HepG2 (cell line): ENCODE measurements around the gene ELP1. TPM values are rescaled to one million over a fixed set of nuclear protein-coding genes. Genes with fewer than 3 reads are reported as not detected.

Experiments
- CBFB ChIP-seq: sonication (generic); formaldehyde crosslinking; IDR thresholded peaks from 2 replicates; pipeline ENCODE4 v1.4.0; 2020; ENCODE audit warnings: missing genetic modification reagents
- CC2D1A ChIP-seq: sonication (generic); formaldehyde crosslinking; IDR thresholded peaks from 2 replicates; pipeline ENCODE4 v1.8.1; 2023; ENCODE audit warnings: mild to moderate bottlenecking, missing genetic modification reagents
- CERS6 ChIP-seq: sonication (generic); formaldehyde crosslinking; IDR thresholded peaks from 2 replicates; pipeline ENCODE4 v1.5.0; 2020; ENCODE audit warnings: missing genetic modification reagents
- DPF2 ChIP-seq: sonication (generic); formaldehyde crosslinking; IDR thresholded peaks from 2 replicates; pipeline ENCODE4 v1.4.0; 2020; ENCODE audit warnings: mild to moderate bottlenecking, low read depth, missing genetic modification reagents, borderline replicate concordance
- GTF3A ChIP-seq: sonication (generic); formaldehyde crosslinking; conservative IDR thresholded peaks from 2 replicates; pipeline ENCODE4 v1.4.0; 2020; ENCODE audit warnings: mild to moderate bottlenecking, missing genetic modification reagents
- HES4 ChIP-seq: sonication (generic); formaldehyde crosslinking; IDR thresholded peaks from 2 replicates; pipeline ENCODE4 v1.9.0; 2021; ENCODE audit warnings: mild to moderate bottlenecking, missing genetic modification reagents, borderline replicate concordance
- MEIS1 ChIP-seq: sonication (generic); formaldehyde crosslinking; IDR thresholded peaks from 2 replicates; pipeline ENCODE4 v1.9.0; 2021; ENCODE audit warnings: mild to moderate bottlenecking, missing genetic modification reagents, moderate library complexity, borderline replicate concordance
- MIER3 ChIP-seq: IDR thresholded peaks from 2 replicates; pipeline ENCODE4 v1.6.1; 2016; ENCODE audit warnings: missing compliant biosample characterization, borderline replicate concordance
- NPAS2 ChIP-seq: sonication (generic); formaldehyde crosslinking; IDR thresholded peaks from 2 replicates; pipeline ENCODE4 v1.8.0; 2022; ENCODE audit warnings: mild to moderate bottlenecking, missing genetic modification reagents, borderline replicate concordance
- SMARCC2 ChIP-seq: fragments of 450-650 bp; IDR thresholded peaks from 2 replicates; pipeline ENCODE4 v1.6.1; 2017; ENCODE audit warnings: antibody characterized with exemption, mild to moderate bottlenecking
- SNAPC4 ChIP-seq: sonication (generic); formaldehyde crosslinking; IDR thresholded peaks from 2 replicates; pipeline ENCODE4 v1.4.0; 2020; ENCODE audit warnings: mild to moderate bottlenecking, missing genetic modification reagents
- TFDP1 ChIP-seq: IDR thresholded peaks from 2 replicates; pipeline ENCODE4 v1.6.1; 2016; ENCODE audit warnings: missing compliant biosample characterization, missing genetic modification reagents, borderline replicate concordance
- THRA ChIP-seq: sonication (generic); formaldehyde crosslinking; IDR thresholded peaks from 2 replicates; pipeline ENCODE4 v1.4.0; 2020; ENCODE audit warnings: missing genetic modification reagents, borderline replicate concordance
- TRIM24 ChIP-seq: sonication (generic); formaldehyde crosslinking; IDR thresholded peaks from 2 replicates; pipeline ENCODE4 v1.8.0; 2022; ENCODE audit warnings: mild to moderate bottlenecking, missing genetic modification reagents
- ZBTB20 ChIP-seq: sonication (generic); formaldehyde crosslinking; IDR thresholded peaks from 2 replicates; pipeline ENCODE4 v1.8.1; 2023; ENCODE audit warnings: missing genetic modification reagents, low read depth, mild to moderate bottlenecking, borderline replicate concordance
- ZNF230 ChIP-seq: sonication (generic); formaldehyde crosslinking; IDR thresholded peaks from 2 replicates; pipeline ENCODE4 v1.4.0; 2020; ENCODE audit warnings: mild to moderate bottlenecking, missing genetic modification reagents
- ZNF501 ChIP-seq: sonication (generic); formaldehyde crosslinking; IDR thresholded peaks from 2 replicates; pipeline ENCODE4 v1.5.1; 2020; ENCODE audit warnings: mild to moderate bottlenecking, moderate library complexity, missing genetic modification reagents
- ZNF556 ChIP-seq: sonication (generic); formaldehyde crosslinking; IDR thresholded peaks from 2 replicates; pipeline ENCODE4 v1.4.0; 2020; ENCODE audit warnings: mild to moderate bottlenecking, missing genetic modification reagents, borderline replicate concordance
- ZNF709 ChIP-seq: sonication (generic); formaldehyde crosslinking; IDR thresholded peaks from 2 replicates; pipeline ENCODE4 v1.5.0; 2020; ENCODE audit warnings: mild to moderate bottlenecking, missing genetic modification reagents
- ZSCAN12 ChIP-seq: sonication (generic); formaldehyde crosslinking; IDR thresholded peaks from 2 replicates; pipeline ENCODE4 v1.9.0; 2021; ENCODE audit warnings: mild to moderate bottlenecking, missing genetic modification reagents
- ZSCAN31 ChIP-seq: sonication (generic); formaldehyde crosslinking; IDR thresholded peaks from 2 replicates; pipeline ENCODE4 v1.5.0; 2020; ENCODE audit warnings: low read depth, mild to moderate bottlenecking, missing genetic modification reagents
- polyA plus RNA-seq, 8 experiments: library from polyadenylated mRNA; depleted of rRNA in 3 of 8; stranded (reverse) in 7 of 8; unstranded in 1 of 8; fragments of >200 nt; fragmentation: Illumina TruSeq in 4 of 8; extraction: Trizol in 4 of 8; gene quantifications; 2 replicates each; pipeline versions ENCODE4 v1.2.1 to v1.2.3, GENCODE V29; 2011 to 2016; ENCODE audit warnings: low read depth in 4 of 8, missing spikeins in 1 of 8, mixed read lengths in 1 of 8; ENCODE audit not compliant: insufficient read depth in 1 of 8
- total RNA-seq, 5 experiments: library from RNA; depleted of rRNA; stranded (reverse); fragments of >200 nt; fragmentation: Illumina TruSeq; extraction: Trizol; gene quantifications; 2 replicates each; pipeline ENCODE4 v1.2.3, GENCODE V29; 2016; ENCODE audit warnings: low read depth in 1 of 5

The ELP1 gene
- total and polyA plus RNA-seq, 2 of the 13 experiments (the other 11 are each of a cell fraction or from before 2014, with no cell fraction given), result 157 to 275 TPM

GRCh38 chr9:108869092-108869725 lies 64.7 kb downstream of the ELP1 start (continued):
- TF ChIP-seq SNAPC4 (CRISPR knock-in tag), result no peak
- no peak for TF ChIP-seq CERS6 (CRISPR knock-in tag)
- TF ChIP-seq MEIS1 (CRISPR knock-in tag), result no peak
- peak; percentile 92 for TF ChIP-seq MIER3 (CRISPR knock-in tag)
- TF ChIP-seq ZNF709 (CRISPR knock-in tag), result no peak
- 0 out of 2 replicates have a peak, but pooled peaks have one; percentile 18 for TF ChIP-seq TRIM24 (CRISPR knock-in tag)
- peak; percentile 50; the same call in 1 of the 2 replicates for TF ChIP-seq ZNF556 (CRISPR knock-in tag)
- TF ChIP-seq DPF2 (CRISPR knock-in tag), result no peak; the same call in 1 of the 2 replicates
- TF ChIP-seq NPAS2 (CRISPR knock-in tag), result no peak
- TF ChIP-seq HES4 (CRISPR knock-in tag), result no peak
- TF ChIP-seq ZBTB20 (CRISPR knock-in tag), result no peak
- no peak for TF ChIP-seq SMARCC2
- TF ChIP-seq THRA, result 0 out of 2 replicates have a peak, but pooled peaks have one; percentile 70
- TF ChIP-seq ZSCAN12 (CRISPR knock-in tag), result no peak
- no peak for TF ChIP-seq GTF3A
- peak; percentile 66; the same call in 1 of the 2 replicates for TF ChIP-seq TFDP1
- no peak for TF ChIP-seq CC2D1A
- 0 out of 2 replicates have a peak, but pooled peaks have one; percentile 35 for TF ChIP-seq ZSCAN31 (CRISPR knock-in tag)
- TF ChIP-seq ZNF230, result 0 out of 2 replicates have a peak, but pooled peaks have one; percentile 10
- TF ChIP-seq CBFB (CRISPR knock-in tag), result 0 out of 2 replicates have a peak, but pooled peaks have one; percentile 68
- TF ChIP-seq ZNF501 (CRISPR knock-in tag), result no peak
